HepG2 (cell line): Measurements from ENCODE around the gene COQ5. TPM values are rescaled to one million over a fixed set of nuclear protein-coding genes. Genes with fewer than 3 reads are reported as not detected.

Experiments used
- CC2D1A ChIP-seq: sonication (generic); formaldehyde crosslinking; IDR thresholded peaks from 2 replicates; pipeline ENCODE4 v1.8.1; 2023; ENCODE audit warnings: mild to moderate bottlenecking, missing genetic modification reagents
- HNF4G ChIP-seq, 2 experiments: sonication (generic) in 1 of 2; formaldehyde crosslinking in 1 of 2; IDR thresholded peaks; 2 replicates each; pipeline versions ENCODE4 v1.4.0 to v1.6.1; 2011 to 2020; ENCODE audit warnings: borderline replicate concordance in 2 of 2, low read depth in 2 of 2, mild to moderate bottlenecking in 2 of 2, low read length in 1 of 2, missing genetic modification reagents in 1 of 2, moderate library complexity in 1 of 2
- JUNB ChIP-seq: sonication (generic); formaldehyde crosslinking; IDR thresholded peaks from 2 replicates; pipeline ENCODE4 v1.8.0; 2022; ENCODE audit warnings: missing genetic modification reagents, mild to moderate bottlenecking, borderline replicate concordance
- LRRFIP1 ChIP-seq: sonication (generic); formaldehyde crosslinking; conservative IDR thresholded peaks from 2 replicates; pipeline ENCODE4 v1.4.0; 2020; ENCODE audit warnings: missing genetic modification reagents
- MTA3 ChIP-seq: sonication (generic); formaldehyde crosslinking; IDR thresholded peaks from 2 replicates; pipeline ENCODE4 v1.4.0; 2020; ENCODE audit warnings: missing genetic modification reagents
- NFE2 ChIP-seq: sonication (generic); formaldehyde crosslinking; IDR thresholded peaks from 2 replicates; pipeline ENCODE4 v1.4.0; 2020; ENCODE audit warnings: missing genetic modification reagents
- REPIN1 ChIP-seq: sonication (generic); formaldehyde crosslinking; IDR thresholded peaks from 2 replicates; pipeline ENCODE4 v1.8.0; 2022; ENCODE audit warnings: missing genetic modification reagents, low read depth, mild to moderate bottlenecking, borderline replicate concordance
- SRY ChIP-seq: sonication (generic); formaldehyde crosslinking; IDR thresholded peaks from 2 replicates; pipeline ENCODE4 v1.8.0; 2022; ENCODE audit warnings: mild to moderate bottlenecking, missing genetic modification reagents
- ZBTB7A ChIP-seq: sonication (generic); formaldehyde crosslinking; IDR thresholded peaks from 2 replicates; pipeline ENCODE4 v1.8.0; 2022; ENCODE audit warnings: mild to moderate bottlenecking, missing genetic modification reagents
- ZBTB8A ChIP-seq: sonication (generic); formaldehyde crosslinking; IDR thresholded peaks from 2 replicates; pipeline ENCODE4 v1.4.0; 2020; ENCODE audit warnings: mild to moderate bottlenecking, low read depth, missing genetic modification reagents, borderline replicate concordance
- ZNF101 ChIP-seq: sonication (generic); formaldehyde crosslinking; IDR thresholded peaks from 2 replicates; pipeline ENCODE4 v1.4.0; 2020; ENCODE audit warnings: mild to moderate bottlenecking, low read depth, missing genetic modification reagents, borderline replicate concordance
- ZNF263 ChIP-seq: sonication (generic); formaldehyde crosslinking; IDR thresholded peaks from 2 replicates; pipeline ENCODE4 v1.4.0; 2020; ENCODE audit warnings: missing genetic modification reagents
- ZNF616 ChIP-seq: sonication (generic); formaldehyde crosslinking; IDR thresholded peaks from 2 replicates; pipeline ENCODE4 v1.5.0; 2020; ENCODE audit warnings: low read depth, mild to moderate bottlenecking, missing genetic modification reagents
- polyA plus RNA-seq, 8 experiments: library from polyadenylated mRNA; depleted of rRNA in 3 of 8; stranded (reverse) in 7 of 8; unstranded in 1 of 8; fragments of >200 nt; fragmentation: Illumina TruSeq in 4 of 8; extraction: Trizol in 4 of 8; gene quantifications; 2 replicates each; pipeline versions ENCODE4 v1.2.1 to v1.2.3, GENCODE V29; 2011 to 2016; ENCODE audit warnings: low read depth in 4 of 8, missing spikeins in 1 of 8, mixed read lengths in 1 of 8; ENCODE audit not compliant: insufficient read depth in 1 of 8
- total RNA-seq, 5 experiments: library from RNA; depleted of rRNA; stranded (reverse); fragments of >200 nt; fragmentation: Illumina TruSeq; extraction: Trizol; gene quantifications; 2 replicates each; pipeline ENCODE4 v1.2.3, GENCODE V29; 2016; ENCODE audit warnings: low read depth in 1 of 5
- TF ChIP-seq, protein P1 (sequence below): sonication (generic); formaldehyde crosslinking; IDR thresholded peaks from 2 replicates; pipeline ENCODE4 v1.5.0; 2020; ENCODE audit warnings: mild to moderate bottlenecking, missing genetic modification reagents, borderline replicate concordance
- TF ChIP-seq, protein P2 (sequence below): sonication (generic); formaldehyde crosslinking; conservative IDR thresholded peaks from 2 replicates; pipeline ENCODE4 v1.4.0; 2020; ENCODE audit warnings: missing genetic modification reagents
- TF ChIP-seq, protein P3 (sequence below): sonication (generic); formaldehyde crosslinking; IDR thresholded peaks from 2 replicates; pipeline ENCODE4 v1.9.0; 2021; ENCODE audit warnings: missing genetic modification reagents, borderline replicate concordance

Gene COQ5
- total and polyA plus RNA-seq, 2 of the 13 experiments (the other 11 are each of a cell fraction or from before 2014, with no cell fraction given): 36.4 to 41.5 TPM

DNA sequence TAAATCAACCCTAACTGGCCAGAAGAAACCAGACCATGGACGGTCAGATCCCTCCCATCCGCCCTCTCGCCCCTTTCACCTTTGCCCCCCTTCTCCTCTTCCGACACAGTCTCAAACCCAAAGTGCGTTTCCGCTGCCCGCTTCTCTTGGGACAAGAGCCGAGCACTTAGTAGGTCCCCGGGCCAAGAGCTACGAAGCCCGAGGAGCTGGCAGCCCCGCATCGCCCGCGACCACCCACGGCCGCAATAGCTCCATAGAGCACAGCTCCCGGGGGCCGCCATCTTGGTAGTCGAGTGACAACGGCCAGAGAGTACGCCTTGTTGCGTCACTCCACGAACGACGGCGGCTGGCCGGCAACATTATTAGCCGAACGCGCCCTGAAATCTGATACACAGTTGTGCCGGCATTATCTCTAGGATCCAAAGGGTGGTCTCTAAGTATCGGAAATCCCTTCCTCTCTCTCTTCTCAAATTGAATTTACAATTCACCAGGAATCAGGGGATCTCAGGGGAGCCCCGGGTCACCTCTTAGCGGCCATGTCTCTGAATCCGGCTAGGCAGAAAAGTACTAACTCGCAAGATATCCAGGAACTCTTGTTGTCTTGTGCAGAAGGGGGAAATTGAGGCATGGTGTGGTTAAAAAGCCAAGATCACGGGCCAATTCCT is at the start of gene COQ5 (continued):
- TF ChIP-seq, protein P1, sequence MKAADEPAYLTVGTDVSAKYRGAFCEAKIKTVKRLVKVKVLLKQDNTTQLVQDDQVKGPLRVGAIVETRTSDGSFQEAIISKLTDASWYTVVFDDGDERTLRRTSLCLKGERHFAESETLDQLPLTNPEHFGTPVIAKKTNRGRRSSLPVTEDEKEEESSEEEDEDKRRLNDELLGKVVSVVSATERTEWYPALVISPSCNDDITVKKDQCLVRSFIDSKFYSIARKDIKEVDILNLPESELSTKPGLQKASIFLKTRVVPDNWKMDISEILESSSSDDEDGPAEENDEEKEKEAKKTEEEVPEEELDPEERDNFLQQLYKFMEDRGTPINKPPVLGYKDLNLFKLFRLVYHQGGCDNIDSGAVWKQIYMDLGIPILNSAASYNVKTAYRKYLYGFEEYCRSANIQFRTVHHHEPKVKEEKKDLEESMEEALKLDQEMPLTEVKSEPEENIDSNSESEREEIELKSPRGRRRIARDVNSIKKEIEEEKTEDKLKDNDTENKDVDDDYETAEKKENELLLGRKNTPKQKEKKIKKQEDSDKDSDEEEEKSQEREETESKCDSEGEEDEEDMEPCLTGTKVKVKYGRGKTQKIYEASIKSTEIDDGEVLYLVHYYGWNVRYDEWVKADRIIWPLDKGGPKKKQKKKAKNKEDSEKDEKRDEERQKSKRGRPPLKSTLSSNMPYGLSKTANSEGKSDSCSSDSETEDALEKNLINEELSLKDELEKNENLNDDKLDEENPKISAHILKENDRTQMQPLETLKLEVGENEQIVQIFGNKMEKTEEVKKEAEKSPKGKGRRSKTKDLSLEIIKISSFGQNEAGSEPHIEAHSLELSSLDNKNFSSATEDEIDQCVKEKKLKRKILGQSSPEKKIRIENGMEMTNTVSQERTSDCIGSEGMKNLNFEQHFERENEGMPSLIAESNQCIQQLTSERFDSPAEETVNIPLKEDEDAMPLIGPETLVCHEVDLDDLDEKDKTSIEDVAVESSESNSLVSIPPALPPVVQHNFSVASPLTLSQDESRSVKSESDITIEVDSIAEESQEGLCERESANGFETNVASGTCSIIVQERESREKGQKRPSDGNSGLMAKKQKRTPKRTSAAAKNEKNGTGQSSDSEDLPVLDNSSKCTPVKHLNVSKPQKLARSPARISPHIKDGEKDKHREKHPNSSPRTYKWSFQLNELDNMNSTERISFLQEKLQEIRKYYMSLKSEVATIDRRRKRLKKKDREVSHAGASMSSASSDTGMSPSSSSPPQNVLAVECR (CRISPR knock-in tag): peak; percentile 87; the same call in 1 of the 2 replicates
- TF ChIP-seq ZNF101 (CRISPR knock-in tag) (no peak), JUNB (CRISPR knock-in tag) (peak; percentile 41; the same call in 1 of the 2 replicates), ZNF616 (no peak), HNF4G (IDR thresholded peaks at IDR 0.05; ENCODE audit: borderline replicate concordance, low read depth, low read length) (peak; percentile 66), HNF4G (CRISPR knock-in tag; IDR thresholded peaks at IDR 0.05; ENCODE audit: borderline replicate concordance, low read depth) (peak; percentile 48; the same call in 1 of the 2 replicates), ZBTB8A (CRISPR knock-in tag) (no peak), ZNF263 (no peak), MTA3 (CRISPR knock-in tag) (no peak), REPIN1 (CRISPR knock-in tag) (no peak; the same call in 1 of the 2 replicates), LRRFIP1 (CRISPR knock-in tag) (no peak), CC2D1A (CRISPR knock-in tag) (no peak), ZBTB7A (CRISPR knock-in tag) (peak; percentile 70; the same call in 1 of the 2 replicates), NFE2 (no peak), SRY (CRISPR knock-in tag) (peak; percentile 81; the same call in 1 of the 2 replicates)
- TF ChIP-seq, protein P2, sequence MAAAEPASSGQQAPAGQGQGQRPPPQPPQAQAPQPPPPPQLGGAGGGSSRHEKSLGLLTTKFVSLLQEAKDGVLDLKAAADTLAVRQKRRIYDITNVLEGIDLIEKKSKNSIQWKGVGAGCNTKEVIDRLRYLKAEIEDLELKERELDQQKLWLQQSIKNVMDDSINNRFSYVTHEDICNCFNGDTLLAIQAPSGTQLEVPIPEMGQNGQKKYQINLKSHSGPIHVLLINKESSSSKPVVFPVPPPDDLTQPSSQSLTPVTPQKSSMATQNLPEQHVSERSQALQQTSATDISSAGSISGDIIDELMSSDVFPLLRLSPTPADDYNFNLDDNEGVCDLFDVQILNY (CRISPR knock-in tag): no peak
- TF ChIP-seq, protein P3, sequence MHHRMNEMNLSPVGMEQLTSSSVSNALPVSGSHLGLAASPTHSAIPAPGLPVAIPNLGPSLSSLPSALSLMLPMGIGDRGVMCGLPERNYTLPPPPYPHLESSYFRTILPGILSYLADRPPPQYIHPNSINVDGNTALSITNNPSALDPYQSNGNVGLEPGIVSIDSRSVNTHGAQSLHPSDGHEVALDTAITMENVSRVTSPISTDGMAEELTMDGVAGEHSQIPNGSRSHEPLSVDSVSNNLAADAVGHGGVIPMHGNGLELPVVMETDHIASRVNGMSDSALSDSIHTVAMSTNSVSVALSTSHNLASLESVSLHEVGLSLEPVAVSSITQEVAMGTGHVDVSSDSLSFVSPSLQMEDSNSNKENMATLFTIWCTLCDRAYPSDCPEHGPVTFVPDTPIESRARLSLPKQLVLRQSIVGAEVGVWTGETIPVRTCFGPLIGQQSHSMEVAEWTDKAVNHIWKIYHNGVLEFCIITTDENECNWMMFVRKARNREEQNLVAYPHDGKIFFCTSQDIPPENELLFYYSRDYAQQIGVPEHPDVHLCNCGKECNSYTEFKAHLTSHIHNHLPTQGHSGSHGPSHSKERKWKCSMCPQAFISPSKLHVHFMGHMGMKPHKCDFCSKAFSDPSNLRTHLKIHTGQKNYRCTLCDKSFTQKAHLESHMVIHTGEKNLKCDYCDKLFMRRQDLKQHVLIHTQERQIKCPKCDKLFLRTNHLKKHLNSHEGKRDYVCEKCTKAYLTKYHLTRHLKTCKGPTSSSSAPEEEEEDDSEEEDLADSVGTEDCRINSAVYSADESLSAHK: no peak
